HG03095 (cell line): ENCODE data around the gene CFAP52.
A peak's percentile ranks its signal among the peaks of the same experiment; 100 is the strongest.
"Not testable (repeated sequence)": the region's sequence is repeated elsewhere in the genome, so short reads cannot be mapped to it uniquely, and the experiment has no call there.

Experiments used
- ATAC-seq: cut with Tn5 transposase; IDR thresholded peaks from one replicate; pipeline ENCODE4 v1.9.1; 2021; ENCODE audit warnings: moderate library complexity; ENCODE audit not compliant: unreplicated experiment

The CFAP52 gene

GRCh38 chr17:9568004-9568403 lies 8.4 kb upstream of the CFAP52 start:
- no peak for ATAC-seq

- ATAC-seq, result no peak
Observed at GRCh38 chr17:9568957-9569588, 7.4 kb upstream of the CFAP52 start.

GRCh38 chr17:9571201-9571600 lies 5.2 kb upstream of the CFAP52 start:
- ATAC-seq, result no peak

- peak; percentile 74 for ATAC-seq
Observed at GRCh38 chr17:9575381-9576101, 901 bp upstream of the CFAP52 start, which contains the start of gene STX8. TSS of gene STX8 (minus strand) at chr17:9575820. CDS start at chr17:9575808, 12 bp downstream.

GRCh38 chr17:9577373-9577709 lies 899 bp downstream of the CFAP52 start:
- no peak for ATAC-seq

GRCh38 chr17:9587969-9588656 lies 11.7 kb downstream of the CFAP52 start:
- no peak for ATAC-seq

- ATAC-seq, result no peak
Observed at GRCh38 chr17:9594065-9594464, 17.6 kb downstream of the CFAP52 start.

GRCh38 chr17:9597638-9598037 lies 21.2 kb downstream of the CFAP52 start:
- not testable (repeated sequence) for ATAC-seq

GRCh38 chr17:9598661-9599060 lies 22.2 kb downstream of the CFAP52 start:
- ATAC-seq, result no peak

- ATAC-seq, result not testable (repeated sequence)
Observed at GRCh38 chr17:9604583-9604982, 28.1 kb downstream of the CFAP52 start.

GRCh38 chr17:9606453-9606852 lies 30.0 kb downstream of the CFAP52 start:
- no peak for ATAC-seq

- not testable (repeated sequence) for ATAC-seq
Observed at GRCh38 chr17:9607058-9607457, 30.6 kb downstream of the CFAP52 start.

- no peak for ATAC-seq
Observed at GRCh38 chr17:9611557-9611956, 35.1 kb downstream of the CFAP52 start.

- ATAC-seq, result no peak
Observed at GRCh38 chr17:9612006-9612405, 35.6 kb downstream of the CFAP52 start.

- no peak for ATAC-seq
Observed at GRCh38 chr17:9615486-9615885, 39.0 kb downstream of the CFAP52 start.

GRCh38 chr17:9622961-9623360 lies 46.5 kb downstream of the CFAP52 start:
- no peak for ATAC-seq

GRCh38 chr17:9628509-9628908 lies 52.1 kb downstream of the CFAP52 start:
- no peak for ATAC-seq

GRCh38 chr17:9632741-9633140 lies 56.3 kb downstream of the CFAP52 start:
- no peak for ATAC-seq

- ATAC-seq, result no peak
Observed at GRCh38 chr17:9635340-9635739, 58.9 kb downstream of the CFAP52 start.

GRCh38 chr17:9636501-9636900 lies 60.1 kb downstream of the CFAP52 start:
- ATAC-seq, result no peak

- ATAC-seq, result not testable (repeated sequence)
Observed at GRCh38 chr17:9640388-9640787, 63.9 kb downstream of the CFAP52 start.

- no peak for ATAC-seq
Observed at GRCh38 chr17:9643611-9644010, 67.2 kb downstream of the CFAP52 start.
